HG03521 (cell line): Measurements from ENCODE around the gene ASB12.

ENCODE experiments used
- ATAC-seq: cut with Tn5 transposase; IDR thresholded peaks from one replicate; pipeline ENCODE4 v1.9.1; 2021; ENCODE audit warnings: mild to moderate bottlenecking, moderate library complexity; ENCODE audit not compliant: unreplicated experiment

Gene ASB12

DNA sequence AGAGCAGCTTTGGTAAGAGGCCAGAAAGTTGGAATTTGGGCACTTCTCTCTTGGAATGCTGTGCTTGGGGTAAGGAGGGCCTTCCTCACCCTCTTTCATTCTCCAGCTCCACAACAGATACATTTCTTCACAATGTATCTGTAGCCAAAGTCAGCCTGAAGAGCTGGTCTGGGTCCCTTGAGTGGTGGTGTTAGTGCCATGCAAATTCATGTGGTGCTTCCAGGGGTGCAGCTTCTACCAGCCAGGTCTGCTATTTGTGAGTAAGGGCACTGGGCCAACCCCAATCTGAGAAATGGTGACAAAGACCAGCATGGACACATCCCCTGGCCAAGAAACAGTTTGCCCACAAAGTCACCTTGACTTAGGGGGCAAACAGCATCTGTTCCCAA lies 42.7 kb downstream of the ASB12 start:
- no peak for ATAC-seq

DNA sequence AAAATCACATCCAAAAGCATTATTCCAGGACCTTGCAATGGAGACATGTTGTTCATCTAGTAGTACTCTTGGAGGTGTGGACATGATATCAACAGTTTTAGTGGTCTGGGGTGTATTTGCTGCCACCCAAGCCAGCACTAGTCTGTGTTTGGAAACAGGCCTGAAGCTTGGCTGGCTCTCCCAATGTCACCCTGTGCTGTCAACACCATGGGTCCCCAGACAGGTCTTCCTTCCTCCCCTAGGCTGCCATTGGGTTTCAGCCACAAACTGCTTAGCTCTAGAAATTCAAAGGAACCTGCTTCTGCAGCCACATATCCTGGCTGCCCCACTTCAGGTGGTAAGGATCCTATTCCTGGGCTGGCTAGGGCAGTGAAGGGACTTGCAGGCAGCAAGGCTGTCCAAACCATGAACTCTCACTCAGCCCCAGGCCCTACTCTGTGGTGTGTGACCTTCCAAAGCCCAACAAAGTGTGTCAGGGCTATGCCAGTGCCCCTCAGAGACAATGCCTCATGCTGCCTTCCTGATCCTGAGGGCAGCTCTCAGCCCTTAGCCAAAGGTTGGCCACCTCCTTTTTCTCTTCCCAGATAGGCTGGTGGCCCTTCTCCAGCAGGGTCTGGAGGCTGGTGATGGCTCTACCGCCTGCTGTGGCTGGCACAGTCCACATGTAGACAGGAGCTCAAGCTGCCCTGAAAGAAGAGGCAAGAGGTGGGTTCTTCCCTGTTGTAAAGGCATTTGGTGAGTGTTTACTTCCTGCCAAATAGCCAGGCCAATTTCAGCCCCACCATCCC lies 43.2 kb downstream of the ASB12 start:
- ATAC-seq = no peak

DNA sequence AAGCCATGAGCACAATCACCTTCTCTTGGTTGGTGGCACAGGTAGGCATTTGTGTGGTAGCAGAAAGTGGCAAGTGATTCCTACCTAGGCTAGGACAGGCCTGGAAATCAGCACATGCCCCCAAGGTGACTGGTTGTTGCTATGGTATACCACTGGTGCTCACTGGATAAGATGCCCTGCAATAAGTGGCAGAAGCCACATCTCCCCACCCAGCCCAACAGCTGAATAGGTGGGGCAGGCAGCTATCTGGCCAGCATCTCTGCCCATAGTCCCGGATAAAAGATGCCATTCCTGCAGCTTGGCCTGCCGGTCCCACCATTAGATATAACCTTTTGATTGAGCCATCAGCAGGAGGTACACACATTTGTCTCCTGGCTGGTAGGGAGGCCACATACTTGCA lies 46.0 kb downstream of the ASB12 start:
- ATAC-seq = no peak

DNA sequence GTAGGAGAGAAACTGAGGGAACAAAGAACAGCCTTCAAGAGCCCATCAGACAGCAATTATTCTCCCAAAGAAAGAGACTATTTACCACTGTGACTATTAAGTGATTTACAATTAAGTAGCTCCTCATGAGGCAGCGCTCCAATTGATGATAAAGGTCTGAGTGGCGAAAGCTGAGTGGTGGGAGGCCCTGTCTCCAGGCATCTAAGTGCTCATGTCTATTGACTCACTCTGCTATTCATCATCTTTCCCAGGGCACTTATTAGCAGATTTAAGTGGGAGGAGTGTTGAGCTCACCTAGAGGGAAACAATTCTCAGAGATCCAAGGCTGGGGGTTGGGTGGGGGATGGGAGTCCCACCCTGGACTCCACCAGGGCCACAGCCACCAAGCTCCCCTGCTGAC lies 48.2 kb downstream of the ASB12 start:
- no peak for ATAC-seq

DNA sequence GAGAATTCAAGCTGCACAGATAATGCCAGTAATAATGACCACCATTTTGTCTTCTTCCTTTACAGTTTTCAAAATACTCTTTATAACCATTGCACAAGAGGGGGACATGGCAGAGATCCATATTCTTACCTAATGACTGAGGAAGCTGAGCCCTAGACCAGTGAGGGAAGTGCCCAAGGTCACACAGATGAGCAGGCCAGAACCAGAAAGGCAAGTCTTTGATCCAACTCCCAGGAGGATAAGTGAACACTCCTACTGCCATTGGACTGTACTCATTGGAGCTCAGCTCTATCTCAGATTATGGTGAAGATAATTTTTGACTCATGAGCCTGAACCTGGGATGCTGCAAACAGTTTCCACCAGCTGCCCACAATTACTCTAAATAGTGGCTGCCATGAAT lies 53.5 kb downstream of the ASB12 start:
- ATAC-seq = no peak
